ENCODE measurements around the gene CELA3A.

The CELA3A gene

GRCh38 chr1:22048351-22049192, 47.1 kb downstream of the CELA3A start:
- no peaks in the 10 kb centered on the region for H3K36me3 ChIP-seq (ENCODE audit: control insufficient read depth in 2 of 2, insufficient read depth in 1 of 2, low read length in 2 of 2)
- H3K4me1 ChIP-seq (ENCODE audit: control insufficient read depth, insufficient read depth, low read length), result no peaks in the 10 kb centered on the region; the same call in 1 of the 2 replicates
- no peaks in the 10 kb centered on the region for H3K9me3 ChIP-seq (ENCODE audit: control insufficient read depth, insufficient read depth, low read depth, low read length)
- peak; percentile 83 for TF ChIP-seq SCRT2 (tag by site-specific recombination; IDR thresholded peaks at IDR 0.05)
- TF ChIP-seq ZBTB17 (tag by site-specific recombination; IDR thresholded peaks at IDR 0.05), result peak; percentile 60
- no peak for TF ChIP-seq ZBTB10 (tag by site-specific recombination; IDR thresholded peaks at IDR 0.05)
- no peak for TF ChIP-seq GLI2 (tag by site-specific recombination; IDR thresholded peaks at IDR 0.05; ENCODE audit: borderline replicate concordance, low read depth)
- TF ChIP-seq PRDM2 (tag by site-specific recombination; IDR thresholded peaks at IDR 0.05; ENCODE audit: borderline replicate concordance), result no peak
- TF ChIP-seq ZNF398 (tag by site-specific recombination; IDR thresholded peaks at IDR 0.05), result 0 out of 2 replicates have a peak, but pooled peaks have one; percentile 9
- TF ChIP-seq ZNF677 (tag by site-specific recombination; IDR thresholded peaks at IDR 0.05), result no peak
- 0 out of 2 replicates have a peak, but pooled peaks have one; percentile 24 for TF ChIP-seq PRDM10 (tag by site-specific recombination; IDR thresholded peaks at IDR 0.05)
- no peak for TF ChIP-seq ZEB2 (tag by site-specific recombination; IDR thresholded peaks at IDR 0.05)
- TF ChIP-seq ZNF513 (tag by site-specific recombination; IDR thresholded peaks at IDR 0.05), result no peak
- TF ChIP-seq ZNF514 (tag by site-specific recombination; IDR thresholded peaks at IDR 0.05), result peak; percentile 74; the same call in 1 of the 2 replicates
- TF ChIP-seq REST (tag by site-specific recombination; IDR thresholded peaks at IDR 0.05), result no peak
- no peak overlapping the region for H3K4me3 ChIP-seq (ENCODE audit: low read depth, low read length)
- no peak overlapping the region for H3K27ac ChIP-seq (ENCODE audit: extremely low read depth, low read depth, low read length)
- CTCF ChIA-PET, result interaction anchor here (0.5 to 0.9 kb wide), 2 partner anchors 17 to 817 kb away, joined by 3 read pairs; no protein-coding TSS in a partner anchor
- POLR2A ChIA-PET, result no interaction called here

Measured in HEK293 (cell line).